AG20443 (cell line): ENCODE measurements around the gene ZC3H7B.

Experiments
- DNase-seq: peaks from one replicate; pipeline ENCODE4 v3.0.0; 2012; ENCODE audit warnings: low spot score, mixed read lengths

Gene ZC3H7B

DNA sequence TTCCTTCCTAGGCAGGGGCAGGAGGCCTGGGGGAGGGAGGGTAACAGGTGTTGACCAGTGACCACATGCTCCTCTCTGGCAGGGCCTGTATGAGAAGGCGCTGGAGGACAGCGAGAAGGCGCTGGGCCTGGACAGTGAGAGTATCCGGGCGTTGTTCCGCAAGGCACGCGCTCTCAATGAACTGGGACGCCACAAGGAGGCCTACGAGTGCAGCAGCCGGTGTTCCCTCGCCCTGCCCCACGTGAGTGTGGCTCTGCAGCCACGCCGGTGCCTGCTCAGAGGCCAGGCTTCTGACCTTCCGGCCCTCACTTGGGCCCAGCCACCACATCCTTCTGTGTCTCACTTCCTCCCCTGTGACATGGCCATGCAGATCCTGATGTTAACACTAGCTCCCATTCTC is 25.8 kb downstream of the ZC3H7B start:
- DNase-seq = no peak

DNA sequence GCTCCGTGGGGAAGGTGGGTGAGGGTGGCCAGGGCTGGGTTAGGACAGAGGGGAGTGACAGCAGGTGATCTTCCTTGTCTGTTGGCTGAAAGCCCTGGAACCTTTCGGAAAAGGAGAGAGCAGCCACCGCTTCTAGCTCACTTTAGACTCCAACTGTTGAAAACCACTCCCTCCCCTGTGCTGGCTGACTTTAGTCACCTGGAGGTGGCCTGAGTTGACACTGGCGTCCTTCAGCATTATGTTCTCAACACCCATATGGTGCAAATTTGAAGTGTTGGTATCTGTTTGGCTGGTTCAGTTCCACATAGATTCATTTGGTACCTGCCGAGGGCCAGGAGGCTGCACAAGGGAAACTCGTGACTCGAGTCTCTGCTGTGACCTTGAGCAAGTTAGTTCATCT is 28.8 kb downstream of the ZC3H7B start:
- DNase-seq = no peak

DNA sequence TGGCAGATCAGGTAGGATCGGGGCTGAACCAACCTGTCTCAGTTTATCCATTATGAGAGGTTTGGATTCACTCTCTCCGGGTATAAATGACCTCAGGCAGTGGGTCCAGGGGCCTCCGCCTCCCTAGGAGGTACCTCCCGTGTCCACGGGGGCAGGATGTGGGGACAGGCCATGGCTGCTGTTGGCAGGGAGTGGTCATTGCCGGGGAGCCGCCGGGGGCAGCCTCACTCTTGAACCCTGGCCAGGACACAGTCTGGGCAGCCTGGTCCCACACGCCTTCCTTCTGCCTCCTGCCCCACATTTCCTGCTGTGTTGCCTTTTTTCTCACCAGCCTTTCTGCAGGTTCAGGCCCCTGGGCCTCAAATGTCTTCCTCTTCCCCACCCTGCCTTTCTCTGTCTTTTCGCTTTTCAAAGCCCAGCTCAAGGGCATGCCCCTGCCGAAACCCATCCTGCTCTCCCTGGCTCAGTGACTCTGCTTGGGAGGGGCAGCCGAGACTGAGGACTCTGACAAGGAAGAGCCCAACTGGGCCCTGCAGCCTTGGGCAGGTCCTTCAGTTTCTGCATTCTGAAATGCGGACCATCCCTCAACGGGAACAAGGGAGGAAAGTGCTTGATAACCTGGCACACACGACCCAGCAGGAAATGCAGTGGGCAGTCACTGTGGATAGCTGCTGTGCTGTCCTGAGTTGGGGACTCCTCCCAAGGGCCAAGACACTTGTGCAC is 31.1 kb downstream of the ZC3H7B start:
- DNase-seq = no peak

DNA sequence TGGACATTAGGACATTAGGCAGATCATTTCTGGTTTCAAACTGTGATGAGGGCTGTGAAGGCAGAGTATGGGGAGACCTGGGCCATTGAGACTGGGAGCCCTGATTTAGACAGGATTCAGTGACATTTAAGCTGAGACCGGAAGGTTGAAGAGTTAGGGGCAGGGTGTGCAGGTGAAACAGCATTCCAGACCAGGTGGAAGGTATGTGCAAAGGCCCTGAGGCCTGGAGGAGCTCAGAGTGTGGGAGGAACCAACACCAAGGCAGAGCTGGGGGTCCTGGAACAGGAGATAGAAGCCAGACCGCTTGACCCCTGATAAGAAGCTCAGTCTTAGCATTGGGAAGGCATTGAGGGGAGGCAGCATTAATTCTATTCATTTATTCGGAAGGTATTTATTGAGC is 32.5 kb downstream of the ZC3H7B start:
- DNase-seq = no peak

DNA sequence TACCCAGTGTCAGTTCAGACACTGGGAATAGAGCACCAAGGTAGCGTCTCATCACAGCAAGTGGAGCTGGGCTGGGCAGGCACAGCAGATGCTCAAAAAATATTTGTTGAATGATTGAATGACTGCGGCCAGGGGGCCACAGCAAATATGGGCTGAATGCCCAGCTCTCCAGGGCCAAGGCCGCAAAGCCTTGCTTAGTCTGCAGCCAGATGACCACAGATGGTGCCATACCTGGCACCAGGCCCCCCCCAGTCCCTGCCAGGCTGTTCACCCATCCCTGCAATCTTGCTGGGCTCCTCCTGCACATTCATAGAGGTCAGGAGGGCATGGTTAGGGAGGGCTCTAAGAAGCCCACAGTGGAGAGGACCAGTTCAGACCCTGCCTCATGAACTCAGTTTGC is 32.9 kb downstream of the ZC3H7B start:
- DNase-seq = no peak

DNA sequence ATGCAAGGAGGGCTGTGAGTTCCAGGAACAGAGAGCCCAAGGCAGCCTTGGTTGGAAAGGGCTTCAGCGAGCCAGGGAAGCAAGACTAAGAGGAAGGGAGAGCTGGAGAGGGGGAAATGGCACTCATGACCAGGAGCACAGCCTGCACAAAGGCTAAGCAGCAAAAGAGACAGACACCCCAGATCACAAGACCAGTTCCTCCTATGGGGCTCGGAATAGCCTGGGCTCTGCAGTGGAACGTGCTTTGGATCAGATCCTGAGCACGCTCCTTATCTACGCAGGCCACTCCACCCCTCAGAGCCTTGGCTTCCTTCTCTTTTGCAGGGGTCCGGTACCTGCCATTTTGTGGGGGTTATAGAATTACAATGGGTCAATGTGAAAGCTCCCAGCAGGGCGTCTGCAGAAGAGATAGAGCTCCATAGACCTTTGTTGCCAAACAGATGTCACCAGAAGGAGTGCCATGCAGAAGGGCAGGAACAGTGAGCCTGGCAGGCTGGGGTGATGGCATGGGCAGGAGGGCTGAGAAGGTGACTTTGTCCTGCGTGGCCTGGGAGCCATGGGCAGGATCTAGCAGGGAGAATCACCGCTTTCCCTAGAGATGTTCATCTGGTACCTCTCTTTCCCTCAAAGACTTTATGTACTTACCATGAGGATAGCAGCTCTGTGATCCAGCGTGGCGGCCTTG is 33.8 kb downstream of the ZC3H7B start:
- no peak for DNase-seq

DNA sequence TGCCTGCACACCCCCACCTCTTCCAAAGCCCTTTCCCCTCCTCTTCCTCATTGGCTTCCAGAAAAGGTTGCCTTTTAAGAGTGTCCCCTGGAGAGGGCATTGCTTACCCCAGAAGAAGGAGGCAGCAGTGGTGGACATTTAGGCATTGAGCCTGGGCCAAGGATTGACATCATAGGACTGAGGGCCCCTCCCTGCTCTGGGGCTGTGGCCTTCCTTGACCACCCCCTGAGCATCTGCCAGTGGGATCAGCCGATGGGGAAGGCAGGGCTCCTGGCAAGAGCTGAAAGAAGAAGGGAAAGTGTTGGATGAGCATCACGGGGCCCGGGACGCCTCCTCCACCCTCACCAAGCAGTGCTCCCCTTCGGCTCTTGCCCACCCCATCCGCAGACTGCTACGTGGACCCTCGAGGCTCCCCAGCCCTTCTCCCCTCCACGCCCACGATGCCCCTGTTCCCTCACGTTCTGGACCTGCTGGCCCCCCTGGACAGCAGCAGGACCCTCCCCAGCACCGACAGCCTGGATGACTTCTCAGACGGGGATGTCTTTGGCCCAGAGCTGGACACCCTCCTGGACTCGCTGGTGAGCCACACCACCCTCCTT is 37.4 kb downstream of the ZC3H7B start:
- peak; percentile 52 for DNase-seq

DNA sequence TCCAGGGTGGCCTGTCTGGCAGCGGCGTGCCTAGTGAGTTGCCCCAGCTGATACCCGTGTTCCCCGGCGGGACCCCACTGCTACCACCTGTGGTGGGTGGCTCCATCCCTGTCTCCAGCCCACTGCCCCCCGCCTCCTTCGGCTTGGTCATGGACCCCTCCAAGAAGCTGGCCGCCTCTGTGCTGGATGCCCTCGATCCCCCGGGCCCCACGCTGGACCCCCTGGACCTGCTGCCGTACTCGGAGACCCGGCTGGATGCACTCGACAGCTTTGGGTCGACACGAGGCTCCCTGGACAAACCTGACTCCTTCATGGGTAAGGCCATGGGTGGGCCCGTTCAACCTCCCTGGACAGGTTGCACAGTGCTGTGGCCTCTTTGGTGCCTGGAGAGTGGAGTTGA is 38.5 kb downstream of the ZC3H7B start:
- no peak for DNase-seq

DNA sequence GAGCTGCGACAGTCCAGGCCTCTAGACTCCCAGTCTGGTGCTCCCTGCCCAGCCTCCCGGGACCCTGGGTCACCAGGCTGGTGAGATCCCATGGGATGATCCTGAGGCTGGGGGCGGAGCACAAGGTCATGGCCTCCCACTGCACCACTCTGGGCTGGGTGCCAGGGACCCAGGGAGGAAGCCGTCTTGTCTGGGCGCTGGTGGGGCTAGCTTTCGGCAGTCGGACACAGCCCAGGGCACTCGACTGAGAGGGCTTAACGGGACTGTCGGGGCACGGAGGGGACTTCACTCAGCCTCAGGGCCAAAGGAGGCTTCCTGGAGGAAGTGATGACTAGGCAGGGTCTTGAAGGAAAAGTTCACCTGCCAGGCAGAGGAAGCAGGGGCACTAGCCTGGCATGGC is 39.0 kb downstream of the ZC3H7B start:
- DNase-seq = no peak

DNA sequence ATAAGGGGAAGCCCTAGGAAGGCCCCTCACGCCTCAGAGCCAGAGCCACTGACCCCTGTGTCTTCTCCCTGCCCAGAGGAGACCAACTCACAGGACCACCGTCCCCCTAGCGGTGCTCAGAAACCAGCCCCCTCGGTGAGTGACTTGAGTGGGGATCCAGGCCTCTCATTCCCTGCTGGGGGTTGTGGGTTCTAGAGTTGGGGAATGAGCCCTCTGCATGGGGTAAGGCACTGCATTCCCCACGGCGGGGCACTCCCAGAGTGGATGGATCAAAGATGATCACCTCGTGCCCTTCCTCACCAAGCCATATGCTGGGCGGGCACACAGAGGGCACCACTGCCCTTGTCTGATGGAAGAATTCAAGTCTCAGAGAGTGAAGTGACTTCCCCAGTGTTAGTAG is 39.7 kb downstream of the ZC3H7B start:
- DNase-seq = no peak

DNA sequence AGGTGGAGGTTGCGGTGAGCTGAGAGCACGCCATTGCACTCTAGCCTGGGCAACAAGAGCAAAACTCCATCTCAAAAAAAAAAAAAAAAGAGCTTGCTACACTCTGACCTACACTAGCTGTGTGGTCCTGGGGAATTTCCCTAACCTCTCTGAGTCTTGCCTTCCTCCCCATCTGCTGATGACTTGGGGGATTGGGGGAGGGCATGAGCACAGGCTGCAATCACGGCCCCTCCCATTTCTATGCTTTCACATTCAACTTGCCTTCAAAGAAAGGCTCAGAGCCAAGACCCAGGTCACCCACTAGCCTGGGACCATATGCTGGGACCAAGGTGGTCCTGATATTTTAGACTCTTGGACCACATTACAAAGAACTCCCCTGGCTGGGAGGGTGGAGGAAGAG is 40.7 kb downstream of the ZC3H7B start:
- DNase-seq = no peak

DNA sequence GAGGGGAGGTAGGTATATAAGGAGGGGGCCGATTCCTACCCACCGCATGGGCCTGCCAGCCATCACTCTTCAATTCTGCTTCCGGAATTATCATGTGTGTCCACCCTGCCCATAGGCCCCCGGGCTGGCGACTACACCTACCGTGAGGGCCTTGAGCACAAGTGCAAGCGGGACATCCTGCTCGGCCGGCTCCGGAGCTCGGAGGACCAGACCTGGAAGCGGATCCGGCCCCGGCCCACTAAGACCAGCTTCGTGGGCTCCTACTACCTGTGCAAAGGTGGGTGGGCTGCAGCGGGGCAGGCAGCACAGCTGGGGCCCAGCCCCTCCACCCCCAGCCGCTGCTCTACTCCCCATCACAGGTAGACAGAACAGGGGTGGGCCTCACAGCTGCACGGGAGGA is 42.0 kb downstream of the ZC3H7B start:
- no peak for DNase-seq

DNA sequence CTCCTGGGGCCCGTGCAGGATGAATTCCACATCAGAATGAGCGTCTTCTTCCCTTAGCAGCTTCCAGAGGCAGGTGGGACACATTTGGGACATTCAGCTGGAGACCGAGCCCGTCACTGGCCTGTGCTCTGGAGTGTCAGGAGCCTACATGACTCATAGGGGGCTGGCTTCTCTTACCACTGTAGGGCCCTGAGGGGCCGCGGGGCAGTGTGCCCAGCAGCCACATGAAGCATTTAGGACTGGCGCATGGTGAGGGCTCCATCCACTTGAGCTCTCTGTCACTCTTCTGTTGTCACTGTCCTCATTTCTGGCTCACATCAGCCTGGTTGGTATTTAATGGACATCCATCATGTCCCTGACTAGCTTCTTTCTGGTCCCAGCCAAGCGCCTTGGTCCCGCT is 42.4 kb downstream of the ZC3H7B start:
- no peak for DNase-seq

DNA sequence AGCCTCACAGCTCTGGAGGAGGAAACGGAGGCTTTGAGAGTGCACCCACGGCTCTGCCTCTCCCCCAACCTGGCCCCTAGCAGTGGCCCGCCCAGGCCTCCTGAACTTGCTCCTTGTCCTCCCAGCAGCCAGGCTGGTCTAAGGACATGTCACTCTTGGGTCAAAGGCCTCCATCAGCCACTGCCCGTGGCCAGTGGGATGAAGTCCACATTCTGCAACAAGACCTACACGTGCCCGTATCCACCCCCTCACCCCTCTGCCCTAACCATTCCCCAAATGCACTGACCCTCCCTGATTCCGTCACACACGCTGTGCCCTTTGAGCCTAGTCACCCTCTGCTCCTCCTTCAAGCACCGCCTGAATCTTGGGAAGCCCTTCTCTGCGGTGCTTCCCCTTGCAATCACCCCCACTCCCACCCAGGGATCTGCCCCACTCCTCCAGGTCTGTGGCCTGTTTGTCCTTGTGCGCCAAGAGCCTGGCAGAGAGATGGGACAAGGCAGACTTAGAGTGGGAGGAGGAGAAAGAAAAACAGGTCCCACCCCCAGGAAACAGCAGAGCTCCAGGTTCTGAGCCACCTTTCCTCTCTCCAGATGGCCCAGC is 43.0 kb downstream of the ZC3H7B start:
- no peak for DNase-seq

DNA sequence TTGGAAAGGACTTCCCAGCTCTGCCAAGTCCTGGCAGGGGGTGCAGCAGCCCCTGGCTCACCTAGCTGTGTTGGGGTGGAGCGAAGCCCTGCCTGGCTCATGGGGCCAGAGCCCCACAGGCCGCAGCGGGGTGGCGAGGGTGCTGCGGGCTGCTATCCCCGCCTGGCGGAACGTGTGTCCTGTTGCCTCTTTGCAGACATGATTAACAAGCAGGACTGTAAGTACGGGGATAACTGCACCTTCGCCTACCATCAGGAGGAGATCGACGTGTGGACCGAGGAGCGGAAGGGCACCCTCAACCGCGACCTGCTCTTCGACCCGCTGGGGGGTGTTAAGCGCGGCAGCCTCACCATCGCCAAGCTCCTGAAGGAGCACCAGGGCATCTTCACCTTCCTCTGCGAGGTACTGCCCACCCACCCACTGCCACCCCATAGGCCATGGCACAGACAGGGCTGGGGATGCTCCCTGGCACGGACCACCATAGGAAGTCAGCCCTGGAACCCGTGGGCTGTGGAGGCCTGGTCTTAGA is 44.5 kb downstream of the ZC3H7B start:
- DNase-seq = no peak

DNA sequence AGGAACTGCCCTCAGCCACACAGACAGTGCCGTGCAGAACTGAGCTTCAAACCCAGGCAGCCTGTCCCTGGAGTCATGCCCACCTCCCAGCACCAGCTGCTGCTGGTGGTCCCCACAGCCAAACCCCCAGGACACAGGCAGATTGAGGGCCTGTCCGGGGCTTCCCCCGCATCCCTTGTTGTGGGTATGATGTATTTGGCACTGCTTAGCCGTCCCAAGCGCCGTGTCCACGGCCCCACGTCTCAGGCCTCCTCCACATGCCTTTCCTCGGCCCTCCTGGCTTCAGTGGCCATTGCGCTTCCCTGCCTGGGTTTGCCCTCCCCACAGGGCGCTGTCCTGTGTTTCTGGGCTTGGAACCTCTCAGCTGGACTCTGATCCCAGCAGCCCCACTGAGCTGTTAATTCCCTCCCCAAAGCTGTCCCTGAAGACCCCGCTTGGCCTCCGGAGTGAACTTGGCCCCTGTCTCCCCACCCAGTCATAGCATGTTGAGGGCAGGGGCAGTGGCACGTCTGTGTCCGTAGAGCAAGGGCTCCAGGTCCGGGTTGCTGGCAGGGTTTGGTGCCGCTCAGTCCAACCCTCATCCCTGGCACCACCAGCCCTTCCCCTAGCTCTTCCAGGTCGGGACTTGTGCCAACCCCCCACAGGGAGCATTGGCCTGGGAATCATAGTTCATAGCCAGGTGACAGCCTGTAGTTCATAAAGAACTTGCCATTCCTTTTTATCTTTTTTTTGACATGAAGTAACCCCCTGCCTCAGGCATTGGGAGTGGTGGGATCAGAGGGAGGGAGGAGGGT is 45.9 kb downstream of the ZC3H7B start:
- DNase-seq = no peak

DNA sequence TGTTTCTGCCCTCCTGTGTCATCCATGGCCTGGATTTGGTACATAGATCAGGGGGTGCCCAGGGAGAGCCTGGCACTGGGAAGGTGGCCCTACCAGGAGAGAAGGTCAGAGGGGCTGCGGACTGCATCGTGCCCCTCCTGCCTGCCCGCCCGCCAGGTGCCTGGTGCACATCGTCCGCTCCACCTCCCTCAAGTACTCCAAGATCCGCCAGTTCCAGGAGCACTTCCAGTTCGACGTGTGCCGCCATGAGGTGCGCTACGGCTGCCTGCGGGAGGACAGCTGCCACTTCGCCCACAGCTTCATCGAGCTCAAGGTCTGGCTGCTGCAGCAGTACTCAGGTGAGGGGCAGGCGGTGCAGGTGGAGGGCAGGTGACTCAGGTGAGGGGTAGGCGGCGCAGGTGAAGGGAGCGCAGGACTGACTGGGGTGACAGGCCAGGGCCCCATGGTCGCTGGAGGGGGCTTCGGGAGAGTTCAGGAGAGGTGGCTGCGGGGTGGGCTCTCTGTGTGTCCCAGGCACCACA is 47.7 kb downstream of the ZC3H7B start:
- DNase-seq = no peak

DNA sequence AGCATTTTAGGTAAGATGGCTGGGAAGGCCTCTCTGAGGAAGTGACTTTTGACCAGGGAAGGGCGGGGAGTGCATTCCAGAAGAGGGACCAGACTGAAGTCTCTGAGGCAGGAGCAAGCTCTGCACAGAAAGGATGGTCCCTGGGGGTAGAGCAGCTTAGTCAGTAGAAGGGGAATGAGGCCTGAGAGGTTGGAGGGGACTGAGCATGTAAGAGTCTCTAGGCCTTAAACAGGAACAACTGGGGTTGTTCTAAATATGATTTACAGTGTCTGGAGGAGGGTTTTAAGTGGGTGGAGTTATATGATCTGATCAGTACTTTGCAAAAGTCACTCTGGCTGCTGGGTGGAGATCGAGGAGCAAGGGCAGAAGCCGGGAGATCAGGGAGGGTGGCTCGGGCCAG is 48.8 kb downstream of the ZC3H7B start:
- peak; percentile 42 for DNase-seq

DNA sequence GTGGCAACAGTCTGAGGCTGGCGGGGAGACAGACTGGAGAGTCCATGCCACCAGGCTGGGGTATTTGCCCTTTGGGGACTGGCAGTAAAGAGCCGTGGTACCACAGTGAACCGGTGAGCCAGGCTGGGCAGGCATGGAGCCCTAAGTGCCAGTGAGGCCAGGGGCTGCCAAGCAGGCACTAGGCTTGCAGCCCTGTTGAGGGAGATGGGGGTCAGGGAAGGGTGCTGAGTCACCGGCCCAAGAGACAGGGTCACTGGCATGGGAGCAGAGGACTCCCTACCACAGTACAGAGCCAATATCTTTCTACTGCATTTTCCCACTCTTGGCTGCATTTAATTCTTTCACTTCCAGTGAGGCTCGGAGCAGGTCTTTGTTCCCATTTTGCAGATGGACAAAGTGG is 49.7 kb downstream of the ZC3H7B start:
- no peak for DNase-seq

DNA sequence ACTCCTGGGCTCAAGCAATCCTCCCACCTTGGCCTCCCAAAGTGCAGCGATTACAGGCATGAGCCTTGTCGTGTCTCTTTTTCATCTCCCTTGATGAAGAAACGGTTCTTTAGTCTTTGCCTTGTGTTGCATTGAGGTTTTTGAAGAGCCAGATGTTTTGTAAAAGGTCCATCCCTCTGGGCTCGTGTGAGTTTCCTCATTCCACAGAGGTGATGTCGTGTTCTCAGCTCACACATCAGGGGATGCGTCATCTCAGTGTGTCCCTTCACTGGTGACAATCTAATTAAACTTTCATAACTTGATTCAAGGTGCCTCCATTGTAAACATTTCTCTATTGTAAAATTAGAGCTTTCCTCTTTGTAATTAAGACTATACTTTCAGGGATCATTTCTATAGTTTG is 50.7 kb downstream of the ZC3H7B start:
- DNase-seq = peak; percentile 85

DNA sequence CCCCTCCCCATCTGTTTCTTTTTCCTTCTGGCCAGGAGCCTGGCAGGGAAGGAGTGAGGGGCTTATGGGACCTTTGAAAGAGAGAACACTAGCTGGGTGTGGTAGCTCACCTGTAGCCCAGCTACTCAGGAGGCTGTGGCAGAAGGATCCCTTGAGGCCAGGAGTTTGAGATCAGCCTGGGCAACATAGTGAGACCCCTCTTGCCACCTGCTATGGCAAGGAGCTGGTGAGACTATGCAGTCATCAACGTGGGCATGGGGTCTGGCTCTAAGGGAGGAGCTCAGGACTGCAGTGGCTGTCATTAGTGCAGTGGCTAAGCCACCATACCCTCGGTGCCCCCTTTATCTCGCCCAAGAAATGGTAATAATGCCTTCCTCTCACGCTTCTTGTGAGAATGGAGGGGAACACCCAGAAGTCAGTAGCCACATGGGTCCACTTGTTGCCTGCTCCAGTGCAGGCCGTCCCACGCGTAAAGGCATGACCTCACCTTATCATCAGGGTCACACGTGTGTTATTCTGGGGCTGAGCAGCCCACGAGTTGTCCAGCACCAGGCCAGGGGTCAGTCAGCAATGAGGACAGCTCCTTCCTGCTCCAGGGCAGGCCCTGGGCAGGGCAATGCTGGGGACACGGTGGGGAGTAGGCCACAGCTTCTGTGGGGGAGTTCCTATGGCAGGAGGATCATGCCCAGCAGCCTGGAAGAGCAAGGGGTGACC is 52.7 kb downstream of the ZC3H7B start:
- no peak for DNase-seq
